ENCODE results near the gene ADNP. TPM values are rescaled to one million over a fixed set of nuclear protein-coding genes. Genes with fewer than 3 reads are reported as not detected.
A peak's percentile ranks its signal among the peaks of the same experiment; 100 is the strongest.

ADNP gene
- polyA plus RNA-seq, 2 of the 4 experiments (the other 2 are of a cell fraction), result 36.7 to 37.2 TPM

DNA sequence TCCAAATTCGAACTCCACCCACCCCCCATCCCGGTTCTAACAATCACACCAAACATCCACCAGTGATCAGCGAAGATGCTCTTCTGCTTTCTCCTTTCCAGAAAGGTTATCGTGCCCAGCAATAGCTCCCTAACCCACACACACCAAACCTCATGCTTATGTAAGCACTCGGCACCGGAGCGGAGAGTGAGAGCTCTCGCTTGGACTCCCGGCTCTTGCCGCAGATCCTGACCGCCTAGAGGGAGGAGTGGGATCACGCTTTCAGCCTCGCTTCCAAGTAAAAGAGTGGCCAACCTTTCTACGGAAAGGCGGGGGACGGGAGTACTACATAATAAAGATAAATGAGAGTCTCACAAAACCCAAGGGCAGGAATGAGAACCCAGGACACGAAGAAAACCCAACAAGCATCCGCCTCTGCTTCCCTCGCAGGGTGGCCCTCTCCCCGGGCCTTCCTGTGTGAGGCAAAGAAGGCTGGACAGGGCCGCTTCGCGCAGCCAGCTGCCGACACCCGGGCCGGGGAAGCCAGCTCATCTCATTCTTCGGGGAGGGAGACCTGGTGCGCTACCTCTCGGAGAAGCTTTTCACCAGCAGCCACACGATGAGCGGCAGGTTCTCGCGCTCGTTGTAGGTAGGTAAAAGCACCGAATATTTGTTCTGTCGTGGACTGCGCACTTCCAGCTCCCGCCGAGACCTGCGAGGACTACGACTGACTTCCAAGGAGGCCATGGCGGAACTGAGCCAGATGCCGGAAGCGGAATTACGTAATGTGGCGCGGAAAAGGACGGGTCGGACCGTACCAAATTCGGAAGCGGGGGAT is 26.8 kb upstream of the ADNP start, which contains the start of gene DPM1:
Gene DPM1, minus strand, starts transcription at position 735 of the 817 bp plus-strand sequence. Its CDS starts 9 bp downstream, at position 726.
- FAIRE-seq (no peak), DNase-seq (ENCODE audit: low read depth in 1 of 2, low spot score in 1 of 2) (peak; percentile 62 to 93), ATAC-seq (peak; percentile 86 to 92)
- ChIA-PET CTCF (interaction anchor here (0.9 to 2.7 kb wide), 6 partner anchors 25 to 163 kb away, joined by 3 to 10 read pairs (median 6); partner anchors contain the start of genes ADNP and BCAS4), POLR2A (interaction anchor here (0.6 to 2.1 kb wide), 14 partner anchors 10 to 342 kb away, joined by 3 to 34 read pairs (median 5); partner anchors contain the start of genes ADNP and BCAS4)
- H3K4me3 ChIP-seq, result peak within 1 kb of the TSS; percentile 85
- peaks cover 17% of the 10 kb centered on the region for H3K4me1 ChIP-seq
- TF ChIP-seq CEBPB (IDR thresholded peaks at IDR 0.05) (peak in 1 of 2 experiments; percentile 46; a peak in 1 of 4 replicates), ZC3H11A (IDR thresholded peaks at IDR 0.05) (no peak), JUN (IDR thresholded peaks at IDR 0.05) (peak; percentile 70 to 83; a peak in 4 of 5 replicates), HEYL (CRISPR knock-in tag; IDR thresholded peaks at IDR 0.05) (no peak), JUNB (IDR thresholded peaks at IDR 0.05) (no peak), PHF8 (IDR thresholded peaks at IDR 0.05; ENCODE audit: borderline replicate concordance, low read depth) (peak; percentile 87), SREBF2 (IDR thresholded peaks at IDR 0.05) (no peak), EHMT2 (IDR thresholded peaks at IDR 0.05; ENCODE audit: low read depth) (no peak), NFE2L2 (conservative IDR thresholded peaks at IDR 0.05; ENCODE audit: low read length) (0 out of 2 replicates have a peak, but pooled peaks have one; percentile 2), TFCP2L1 (CRISPR knock-in tag; IDR thresholded peaks at IDR 0.05) (no peak), KDM5A (IDR thresholded peaks at IDR 0.05) (peak; percentile 80), POLR2A (IDR thresholded peaks at IDR 0.05; ENCODE audit: low read length) (peak; percentile 91)
- TF ChIP-seq, protein P1, sequence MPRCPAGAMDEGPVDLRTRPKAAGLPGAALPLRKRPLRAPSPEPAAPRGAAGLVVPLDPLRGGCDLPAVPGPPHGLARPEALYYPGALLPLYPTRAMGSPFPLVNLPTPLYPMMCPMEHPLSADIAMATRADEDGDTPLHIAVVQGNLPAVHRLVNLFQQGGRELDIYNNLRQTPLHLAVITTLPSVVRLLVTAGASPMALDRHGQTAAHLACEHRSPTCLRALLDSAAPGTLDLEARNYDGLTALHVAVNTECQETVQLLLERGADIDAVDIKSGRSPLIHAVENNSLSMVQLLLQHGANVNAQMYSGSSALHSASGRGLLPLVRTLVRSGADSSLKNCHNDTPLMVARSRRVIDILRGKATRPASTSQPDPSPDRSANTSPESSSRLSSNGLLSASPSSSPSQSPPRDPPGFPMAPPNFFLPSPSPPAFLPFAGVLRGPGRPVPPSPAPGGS (IDR thresholded peaks at IDR 0.05), result peak; percentile 78; the same call in 1 of the 3 replicates
- TF ChIP-seq, protein P2, sequence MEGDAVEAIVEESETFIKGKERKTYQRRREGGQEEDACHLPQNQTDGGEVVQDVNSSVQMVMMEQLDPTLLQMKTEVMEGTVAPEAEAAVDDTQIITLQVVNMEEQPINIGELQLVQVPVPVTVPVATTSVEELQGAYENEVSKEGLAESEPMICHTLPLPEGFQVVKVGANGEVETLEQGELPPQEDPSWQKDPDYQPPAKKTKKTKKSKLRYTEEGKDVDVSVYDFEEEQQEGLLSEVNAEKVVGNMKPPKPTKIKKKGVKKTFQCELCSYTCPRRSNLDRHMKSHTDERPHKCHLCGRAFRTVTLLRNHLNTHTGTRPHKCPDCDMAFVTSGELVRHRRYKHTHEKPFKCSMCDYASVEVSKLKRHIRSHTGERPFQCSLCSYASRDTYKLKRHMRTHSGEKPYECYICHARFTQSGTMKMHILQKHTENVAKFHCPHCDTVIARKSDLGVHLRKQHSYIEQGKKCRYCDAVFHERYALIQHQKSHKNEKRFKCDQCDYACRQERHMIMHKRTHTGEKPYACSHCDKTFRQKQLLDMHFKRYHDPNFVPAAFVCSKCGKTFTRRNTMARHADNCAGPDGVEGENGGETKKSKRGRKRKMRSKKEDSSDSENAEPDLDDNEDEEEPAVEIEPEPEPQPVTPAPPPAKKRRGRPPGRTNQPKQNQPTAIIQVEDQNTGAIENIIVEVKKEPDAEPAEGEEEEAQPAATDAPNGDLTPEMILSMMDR (IDR thresholded peaks at IDR 0.05), result no peak
- H3K4me2 ChIP-seq, result peak within 1 kb of the TSS; percentile 77
- 1% methylated on average over 52 of the region's 52 CpGs for WGBS (ENCODE audit: missing lambda C conversion rate)
- H3K27ac ChIP-seq, result peak within 1 kb of the TSS; percentile 89 to 98
- H3K9me3 ChIP-seq, result peaks cover 14% of the 10 kb centered on the region

DNA sequence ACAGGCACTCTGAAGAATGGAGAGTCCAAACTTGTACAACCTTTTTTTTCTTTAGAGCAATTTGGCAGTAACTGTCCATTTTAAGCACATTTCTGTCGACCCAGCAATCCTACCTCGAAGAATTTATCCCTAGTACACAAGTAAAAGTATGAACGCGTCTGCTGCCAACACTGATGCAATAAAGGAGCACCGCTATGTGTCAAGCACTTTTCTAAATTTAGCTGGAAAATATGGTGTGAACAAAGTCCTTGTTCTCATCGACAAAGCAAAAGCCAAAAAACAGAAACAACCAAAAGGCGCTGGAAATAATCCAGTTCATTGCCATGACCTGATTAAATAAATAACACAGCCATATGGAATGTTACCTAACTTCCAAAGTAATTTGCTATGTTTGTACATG is 26.0 kb upstream of the ADNP start:
- Histone ChIP-seq H3K4me2 (peak overlapping the region; percentile 77), H3K27ac (peak overlapping the region; percentile 89 to 98; a peak in 3 of 6 replicates), H3K4me1 (peaks cover 17% of the 10 kb centered on the region), H3K4me3 (peak overlapping the region; percentile 85), H3K9me3 (peaks cover 11% of the 10 kb centered on the region)
- ChIA-PET CTCF (interaction anchor here (0.9 to 2.7 kb wide), 5 partner anchors 26 to 163 kb away, joined by 3 to 10 read pairs (median 9); partner anchors contain the start of genes ADNP and BCAS4), POLR2A (interaction anchor here (1.5 to 2.1 kb wide), 4 partner anchors 10 to 163 kb away, joined by 6 to 34 read pairs (median 8); partner anchors contain the start of genes ADNP and BCAS4)
- DNase-seq (ENCODE audit: low read depth in 1 of 2, low spot score in 1 of 2), result peak in 1 of 2 experiments; percentile 12
- WGBS (ENCODE audit: missing lambda C conversion rate), result 4% methylated on average over 7 of the region's 7 CpGs
- no peak for FAIRE-seq
- peak; percentile 34 for TF ChIP-seq MAFK (IDR thresholded peaks at IDR 0.05; ENCODE audit: partially characterized antibody)
- no peak for TF ChIP-seq ZSCAN20 (CRISPR knock-in tag; IDR thresholded peaks at IDR 0.05)
- ATAC-seq, result no peak

DNA sequence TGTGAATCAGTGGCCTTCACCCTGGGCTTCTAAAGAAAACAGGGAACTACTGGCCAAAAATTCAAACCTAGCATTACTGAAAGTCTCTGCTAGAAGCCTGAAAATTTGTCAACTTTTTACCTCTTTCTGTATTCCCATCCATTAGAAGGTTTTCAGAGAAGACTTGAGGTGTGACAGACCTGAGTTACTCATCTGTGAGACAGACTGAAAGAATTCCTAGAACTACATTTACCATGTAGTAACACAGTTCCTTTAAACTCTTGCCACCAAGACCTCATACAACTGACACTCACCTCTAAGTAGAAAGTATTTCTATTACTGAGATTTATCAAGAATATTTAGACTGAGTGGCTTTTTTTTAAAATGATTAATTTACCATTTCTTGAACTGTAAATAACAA is 22.6 kb upstream of the ADNP start:
- ChIA-PET CTCF (no interaction called here), POLR2A (no interaction called here)
- H3K4me2 ChIP-seq, result no peak overlapping the region
- ATAC-seq (no peak), DNase-seq (ENCODE audit: low read depth in 1 of 2, low spot score in 1 of 2) (no peak), FAIRE-seq (no peak)
- no peaks in the 10 kb centered on the region for H3K9me3 ChIP-seq
- H3K27ac ChIP-seq, result no peak overlapping the region
- peaks cover 12% of the 10 kb centered on the region for H3K4me1 ChIP-seq
- no peak overlapping the region for H3K4me3 ChIP-seq
- TF ChIP-seq, protein P3, sequence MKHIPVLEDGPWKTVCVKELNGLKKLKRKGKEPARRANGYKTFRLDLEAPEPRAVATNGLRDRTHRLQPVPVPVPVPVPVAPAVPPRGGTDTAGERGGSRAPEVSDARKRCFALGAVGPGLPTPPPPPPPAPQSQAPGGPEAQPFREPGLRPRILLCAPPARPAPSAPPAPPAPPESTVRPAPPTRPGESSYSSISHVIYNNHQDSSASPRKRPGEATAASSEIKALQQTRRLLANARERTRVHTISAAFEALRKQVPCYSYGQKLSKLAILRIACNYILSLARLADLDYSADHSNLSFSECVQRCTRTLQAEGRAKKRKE (CRISPR knock-in tag; IDR thresholded peaks at IDR 0.05; ENCODE audit: low read depth), result no peak
- TF ChIP-seq CEBPB (IDR thresholded peaks at IDR 0.05), result no peak
- TF ChIP-seq HDAC2 (IDR thresholded peaks at IDR 0.05), result no peak
- TF ChIP-seq MYC (IDR thresholded peaks at IDR 0.05; ENCODE audit: borderline replicate concordance, low read length), result no peak
- no peak for TF ChIP-seq RNF2 (IDR thresholded peaks at IDR 0.05; ENCODE audit: borderline replicate concordance, low read depth)
- no peak for TF ChIP-seq ZNF302 (CRISPR knock-in tag; IDR thresholded peaks at IDR 0.05)
- TF ChIP-seq NR3C1 (IDR thresholded peaks at IDR 0.05), result no peak
- TF ChIP-seq MAZ (IDR thresholded peaks at IDR 0.05; ENCODE audit: borderline replicate concordance, low read depth, low read length), result no peak
- TF ChIP-seq MAFK (IDR thresholded peaks at IDR 0.05; ENCODE audit: partially characterized antibody), result no peak
- no peak for TF ChIP-seq JUN (IDR thresholded peaks at IDR 0.05)
- TF ChIP-seq RAD21 (conservative IDR thresholded peaks at IDR 0.05 in 1 of 2, IDR thresholded peaks at IDR 0.05 in 1 of 2), result no peak
- TF ChIP-seq HOXB13 (CRISPR knock-in tag; IDR thresholded peaks at IDR 0.05; ENCODE audit: low read depth), result no peak
- TF ChIP-seq, protein P4, sequence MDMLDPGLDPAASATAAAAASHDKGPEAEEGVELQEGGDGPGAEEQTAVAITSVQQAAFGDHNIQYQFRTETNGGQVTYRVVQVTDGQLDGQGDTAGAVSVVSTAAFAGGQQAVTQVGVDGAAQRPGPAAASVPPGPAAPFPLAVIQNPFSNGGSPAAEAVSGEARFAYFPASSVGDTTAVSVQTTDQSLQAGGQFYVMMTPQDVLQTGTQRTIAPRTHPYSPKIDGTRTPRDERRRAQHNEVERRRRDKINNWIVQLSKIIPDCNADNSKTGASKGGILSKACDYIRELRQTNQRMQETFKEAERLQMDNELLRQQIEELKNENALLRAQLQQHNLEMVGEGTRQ (IDR thresholded peaks at IDR 0.05), result no peak
- no peak for TF ChIP-seq GATA3 (IDR thresholded peaks at IDR 0.05; ENCODE audit: borderline replicate concordance)
- no peak for TF ChIP-seq CBX2 (IDR thresholded peaks at IDR 0.05; ENCODE audit: borderline replicate concordance, low read depth)
- no peak for TF ChIP-seq EHF (CRISPR knock-in tag; IDR thresholded peaks at IDR 0.05)
- TF ChIP-seq RCOR1 (IDR thresholded peaks at IDR 0.05; ENCODE audit: low read depth, low read length), result no peak
